GM12873 (cell line): ENCODE data around the gene GPR78.

Source experiments
- TF ChIP-seq, protein P1 (sequence below): IDR thresholded peaks from 2 replicates; pipeline ENCODE4 v1.5.1; 2012; ENCODE audit warnings: low read depth, mild to moderate bottlenecking, moderate library complexity, low read length, control low read depth; ENCODE audit not compliant: insufficient read depth; ENCODE audit errors: missing control alignments

The GPR78 gene

DNA sequence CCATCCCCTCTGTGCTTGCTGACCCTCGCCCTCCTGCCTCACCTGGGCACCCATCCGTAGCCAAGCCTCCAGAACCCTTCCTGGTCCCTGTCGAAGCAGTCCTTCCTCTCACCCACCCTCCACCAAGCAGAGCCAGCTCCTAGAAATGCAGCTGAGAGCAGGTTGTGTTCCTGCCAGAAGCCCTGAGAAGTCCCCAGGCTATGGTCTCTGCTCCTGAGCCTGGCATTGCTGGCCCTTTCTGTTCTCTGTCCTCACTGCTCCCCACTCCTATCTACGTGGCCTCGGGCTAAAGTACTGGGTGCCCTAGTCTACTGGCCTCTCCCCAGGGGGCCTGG is 10.3 kb downstream of the GPR78 start:
- TF ChIP-seq, protein P1, sequence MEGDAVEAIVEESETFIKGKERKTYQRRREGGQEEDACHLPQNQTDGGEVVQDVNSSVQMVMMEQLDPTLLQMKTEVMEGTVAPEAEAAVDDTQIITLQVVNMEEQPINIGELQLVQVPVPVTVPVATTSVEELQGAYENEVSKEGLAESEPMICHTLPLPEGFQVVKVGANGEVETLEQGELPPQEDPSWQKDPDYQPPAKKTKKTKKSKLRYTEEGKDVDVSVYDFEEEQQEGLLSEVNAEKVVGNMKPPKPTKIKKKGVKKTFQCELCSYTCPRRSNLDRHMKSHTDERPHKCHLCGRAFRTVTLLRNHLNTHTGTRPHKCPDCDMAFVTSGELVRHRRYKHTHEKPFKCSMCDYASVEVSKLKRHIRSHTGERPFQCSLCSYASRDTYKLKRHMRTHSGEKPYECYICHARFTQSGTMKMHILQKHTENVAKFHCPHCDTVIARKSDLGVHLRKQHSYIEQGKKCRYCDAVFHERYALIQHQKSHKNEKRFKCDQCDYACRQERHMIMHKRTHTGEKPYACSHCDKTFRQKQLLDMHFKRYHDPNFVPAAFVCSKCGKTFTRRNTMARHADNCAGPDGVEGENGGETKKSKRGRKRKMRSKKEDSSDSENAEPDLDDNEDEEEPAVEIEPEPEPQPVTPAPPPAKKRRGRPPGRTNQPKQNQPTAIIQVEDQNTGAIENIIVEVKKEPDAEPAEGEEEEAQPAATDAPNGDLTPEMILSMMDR: no peak

DNA sequence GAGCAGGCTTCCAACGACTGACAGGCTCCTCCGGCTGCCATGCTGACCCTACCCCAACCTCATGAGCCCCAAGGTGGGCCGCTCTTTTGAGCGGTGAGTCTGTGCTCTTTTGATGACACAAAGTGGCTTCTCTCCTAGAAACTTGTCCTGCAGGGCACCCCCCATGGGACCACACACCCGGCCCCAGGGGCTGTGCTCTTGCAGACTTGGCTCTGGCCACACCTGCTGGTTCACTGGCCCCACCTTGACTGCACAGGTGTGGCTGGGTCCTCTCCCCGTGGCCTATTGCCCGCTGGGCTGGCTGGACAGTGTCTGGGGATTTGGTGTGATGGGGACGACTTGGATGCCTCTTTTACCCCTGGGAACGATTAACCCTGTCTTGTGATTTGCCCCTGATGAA is 10.9 kb downstream of the GPR78 start:
- TF ChIP-seq, protein P1: no peak

DNA sequence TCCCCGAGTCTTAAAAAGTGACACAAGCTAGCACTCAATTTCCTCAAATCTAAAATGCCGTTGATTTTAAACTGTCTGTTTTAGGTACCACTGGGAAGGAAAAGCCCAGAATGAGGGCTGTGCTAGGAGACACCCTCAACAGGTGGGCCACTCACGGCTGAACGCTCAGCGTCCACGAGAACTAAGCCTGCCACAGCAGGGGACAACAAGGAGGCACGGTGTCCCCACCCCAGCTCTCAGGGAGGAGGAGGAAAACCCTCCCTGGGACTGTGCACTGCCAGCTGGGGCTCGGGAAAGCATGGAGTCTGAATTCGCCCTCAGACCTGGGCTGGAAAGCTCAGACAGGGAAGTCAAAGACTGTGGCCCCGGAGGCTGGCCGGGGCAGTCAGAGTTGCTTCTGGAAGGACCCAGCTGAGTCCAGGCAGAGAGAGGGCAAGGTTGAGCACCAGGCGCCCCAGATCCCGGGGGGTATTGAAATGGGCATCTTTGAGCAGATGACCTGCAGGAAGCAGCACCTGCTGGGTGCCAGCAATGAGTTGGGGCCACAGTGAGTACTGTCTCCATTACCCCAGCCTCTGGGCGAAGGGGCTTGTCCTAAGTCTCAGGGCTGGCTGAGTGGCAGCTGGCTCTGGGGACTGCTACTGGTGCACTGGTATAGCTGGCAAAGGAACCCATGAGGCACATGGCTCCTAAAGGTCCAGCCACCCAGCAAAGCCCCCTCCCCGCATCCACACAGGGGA is 11.6 kb downstream of the GPR78 start:
- TF ChIP-seq, protein P1: no peak

DNA sequence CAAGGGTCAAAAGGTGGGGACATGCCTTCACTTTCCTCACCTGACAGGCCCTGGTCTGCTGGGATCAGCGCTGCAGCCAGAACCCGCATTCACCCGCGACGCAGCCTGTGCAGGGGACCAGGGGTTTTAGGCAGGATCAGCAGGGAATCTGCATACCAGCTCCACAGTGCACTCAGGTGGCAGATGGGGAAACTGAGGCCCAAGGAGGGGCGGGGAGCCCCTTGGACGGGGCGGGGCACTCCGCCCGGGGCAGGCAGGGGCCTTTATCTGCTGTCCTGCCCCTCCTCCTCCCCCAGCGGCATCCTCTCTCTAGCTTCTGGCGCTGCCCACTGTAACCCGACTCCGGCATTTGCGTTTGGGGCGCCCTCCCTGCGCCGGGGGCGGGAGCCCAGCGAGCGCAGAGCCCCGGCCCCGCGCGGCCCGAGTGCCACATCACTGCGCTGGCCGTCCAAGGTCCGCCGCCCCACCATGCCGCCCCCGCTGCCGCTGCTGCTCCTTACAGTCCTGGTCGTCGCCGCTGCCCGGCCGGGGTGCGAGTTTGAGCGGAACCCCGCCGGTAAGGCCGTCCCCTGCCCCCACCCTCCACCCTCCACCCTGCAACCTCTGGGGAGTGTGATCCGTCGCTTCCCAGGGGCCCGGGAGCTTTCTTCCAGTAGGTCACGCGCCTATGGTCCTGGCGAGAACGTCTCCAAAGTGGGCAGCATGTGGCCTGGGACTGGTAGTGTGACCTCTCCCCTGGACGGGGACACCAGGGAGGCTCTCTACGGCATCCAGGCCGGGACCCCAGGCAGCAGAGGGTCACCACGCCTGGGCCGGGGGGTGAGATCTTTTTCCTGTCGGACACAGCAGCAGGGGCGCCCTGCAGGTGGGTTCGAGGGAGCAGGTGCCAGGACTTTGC is 12.4 kb downstream of the GPR78 start, which contains the start of gene CPZ:
Gene CPZ (plus strand): TSS at position 400 of the 898 bp plus-strand sequence. CDS start 69 bp downstream, at position 469.
- TF ChIP-seq, protein P1: no peak

DNA sequence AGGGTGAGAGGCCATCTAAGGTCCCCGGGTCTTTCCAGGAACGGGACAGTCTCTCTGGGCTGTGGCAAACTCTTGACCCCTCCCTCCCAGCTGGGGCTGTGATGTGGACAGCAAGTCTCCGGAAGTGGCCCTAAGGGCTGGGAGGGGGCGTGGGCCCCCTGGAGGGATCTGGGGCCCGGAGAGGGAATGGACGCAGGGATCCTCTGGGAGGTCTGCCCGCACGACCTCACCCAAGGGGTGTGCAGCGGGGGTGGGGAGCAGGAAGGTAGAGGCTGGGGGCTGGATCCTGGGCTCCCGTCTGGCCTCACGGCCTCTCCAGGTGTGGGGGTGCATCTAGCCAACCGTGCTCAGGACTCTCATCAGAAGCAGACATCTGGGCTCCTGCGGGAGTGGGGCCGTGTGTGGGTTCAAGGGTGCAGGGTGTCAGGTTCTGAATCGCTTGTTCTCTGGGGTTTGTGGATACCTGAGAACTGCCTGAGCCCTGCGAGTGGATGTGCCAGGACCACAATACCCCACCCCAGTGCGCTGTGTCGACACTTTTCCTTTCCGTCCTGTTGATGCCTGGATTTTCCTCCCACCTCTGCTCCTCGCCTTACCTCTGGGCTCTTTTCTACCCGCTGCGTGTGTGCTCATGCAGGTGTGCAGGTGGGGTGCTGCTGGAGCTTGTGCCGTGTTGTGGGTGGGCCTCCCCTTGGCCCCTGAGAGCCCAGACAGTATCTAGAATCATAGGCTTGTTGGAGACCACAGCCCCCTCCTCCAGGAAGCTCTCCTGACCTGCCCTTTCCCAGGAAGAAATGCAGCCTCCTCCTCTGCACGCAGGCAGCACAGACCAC is 13.3 kb downstream of the GPR78 start:
- TF ChIP-seq, protein P1: no peak

DNA sequence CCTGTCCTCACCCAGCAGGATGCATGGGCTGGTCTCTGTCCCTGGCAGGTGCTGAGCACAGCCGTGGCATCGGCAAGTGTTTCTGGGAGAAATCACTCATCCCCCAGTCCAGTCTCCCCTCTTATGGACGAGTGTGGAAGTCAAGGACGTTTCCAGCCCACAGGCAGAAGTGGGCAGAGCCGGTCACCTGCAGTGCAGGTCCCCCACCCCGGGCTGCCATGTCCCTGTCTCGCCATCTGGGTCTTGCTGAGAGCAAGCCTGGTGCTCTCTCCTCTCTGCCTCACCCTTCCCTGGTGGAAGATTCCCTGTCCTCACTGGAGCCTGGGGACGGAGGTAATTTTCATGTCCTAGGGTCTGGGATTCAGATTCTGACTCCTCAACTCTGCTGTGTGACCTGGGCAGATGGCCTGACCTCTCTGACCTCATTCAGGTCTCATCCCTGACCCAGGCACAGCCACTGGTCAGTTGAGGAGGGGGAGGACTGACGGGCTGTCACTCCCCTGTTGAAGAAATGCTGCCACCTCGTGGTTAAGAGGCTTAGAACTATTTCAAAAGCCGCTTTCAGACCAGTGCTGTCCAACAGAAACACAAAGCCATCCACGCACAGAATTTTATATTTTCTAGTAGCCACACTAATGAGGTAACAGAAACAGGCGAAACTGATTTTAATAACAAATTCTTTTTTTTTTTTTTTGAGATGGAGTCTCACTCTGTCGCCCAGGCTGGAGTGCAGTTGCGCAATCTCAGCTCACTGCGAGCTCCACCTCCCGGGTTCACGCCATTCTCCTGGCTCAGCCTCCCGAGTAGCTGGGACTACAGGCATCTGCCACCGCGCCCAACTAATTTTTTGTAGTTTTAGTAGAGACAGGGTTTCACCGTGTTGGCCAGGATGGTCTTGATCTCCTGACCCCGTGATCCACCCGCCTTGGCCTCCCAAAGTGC is 14.2 kb downstream of the GPR78 start:
- TF ChIP-seq, protein P1: peak; percentile 65
